GM12878 (cell line): ENCODE measurements around the gene TAX1BP1. TPM values are rescaled to one million over a fixed set of nuclear protein-coding genes. Genes with fewer than 3 reads are reported as not detected.

Experiments
- ATAC-seq: fragments of 200-7000 bp; cut with Tn5 transposase; 3 replicates; pipeline ENCODE4 v1.9.1; 2020; ENCODE audit warnings: mild to moderate bottlenecking, moderate library complexity
- BruUV-seq: library from RNA; stranded (reverse); fragments of 400-500 nt; replicated peaks from 2 replicates; lab custom pipeline; 2021; lab: Mats Ljungman, UMichigan
- CTCF ChIA-PET: fragments of 300-600 bp; sonication (Branson Sonifier 250); formaldehyde crosslinking; extraction: SDS; loops from one replicate; lab custom pipeline; 2021; ENCODE audit warnings: inconsistent platforms; lab: Yijun Ruan, JAX
- POLR2A ChIA-PET: fragments of 350-600 bp; formaldehyde crosslinking; extraction: SDS; loops from one replicate; lab custom pipeline; 2021; ENCODE audit warnings: inconsistent platforms; lab: Charles Lee
- RAD21 ChIA-PET: fragments of 300-600 bp; sonication (Branson Sonifier 250); formaldehyde crosslinking; loops from one replicate; lab custom pipeline; 2023; ENCODE audit warnings: antibody characterized with exemption; ENCODE audit not compliant: unreplicated experiment; lab: Charles Lee
- SMC1A ChIA-PET: fragments of 300-600 bp; sonication (Branson Sonifier 250); formaldehyde crosslinking; loops from one replicate; lab custom pipeline; 2023; ENCODE audit not compliant: unreplicated experiment, uncharacterized antibody; lab: Charles Lee
- DNase-seq: peaks from one replicate; pipeline ENCODE4 v3.0.0-alpha.2; 2011; ENCODE audit warnings: low read depth, low spot score
- FAIRE-seq: peaks from 3 replicates; lab custom pipeline; 2011; peaks lifted over from hg19 to GRCh38; lab: Jason Lieb, UNC
- H2AFZ ChIP-seq: 2 replicates; pipeline ENCODE4 v1.6.0; 2011; ENCODE audit warnings: low read depth, low read length, control low read depth; ENCODE audit not compliant: control insufficient read depth
- H3K27ac ChIP-seq: 2 replicates; pipeline ENCODE4 v1.5.1; 2011; ENCODE audit warnings: control low read depth; ENCODE audit not compliant: control insufficient read depth, insufficient read depth
- H3K27me3 ChIP-seq, 2 experiments: replicated peaks in 1 of 2; 2 replicates each; pipeline versions ENCODE4 v1.6.0 to v1.6.1; 2011; ENCODE audit warnings: low read length in 1 of 2; ENCODE audit not compliant: control insufficient read depth in 2 of 2, insufficient read depth in 2 of 2
- H3K36me3 ChIP-seq, 2 experiments: 2 replicates each; pipeline ENCODE4 v1.5.1; 2011; ENCODE audit warnings: low read length in 1 of 2; ENCODE audit not compliant: control insufficient read depth in 2 of 2, insufficient read depth in 2 of 2
- H3K4me1 ChIP-seq: 2 replicates; pipeline ENCODE4 v1.6.1; 2011; ENCODE audit warnings: mild to moderate bottlenecking, low read length, moderate library complexity, mixed read lengths; ENCODE audit not compliant: control insufficient read depth, insufficient read depth
- H3K4me2 ChIP-seq: 2 replicates; pipeline ENCODE4 v1.6.0; 2011; ENCODE audit warnings: control low read depth; ENCODE audit not compliant: control insufficient read depth, insufficient read depth
- H3K4me3 ChIP-seq: fragments of 200-600 bp; sonication (generic); 2 replicates; pipeline ENCODE4 v1.5.1; 2016
- H3K79me2 ChIP-seq: 2 replicates; pipeline ENCODE4 v1.6.0; 2011; ENCODE audit warnings: low read length; ENCODE audit not compliant: control insufficient read depth, insufficient read depth
- H3K9ac ChIP-seq: 2 replicates; pipeline ENCODE4 v1.8.0; 2011; ENCODE audit warnings: low read length, control low read depth, mixed read lengths; ENCODE audit not compliant: control insufficient read depth, insufficient read depth
- H3K9me3 ChIP-seq: replicated peaks from 3 replicates; pipeline ENCODE4 v1.5.1; 2011; ENCODE audit warnings: mild to moderate bottlenecking, low read length; ENCODE audit not compliant: control insufficient read depth, insufficient read depth
- H4K20me1 ChIP-seq: 2 replicates; pipeline ENCODE4 v1.6.0; 2011; ENCODE audit not compliant: control insufficient read depth, insufficient read depth
- CHD2 ChIP-seq: IDR thresholded peaks from 2 replicates; pipeline ENCODE4 v1.6.1; 2011; ENCODE audit warnings: low read depth, low read length, improper control_type of control experiment, borderline replicate concordance
- ESRRA ChIP-seq: IDR thresholded peaks from 2 replicates; pipeline ENCODE4 v1.6.1; 2012; ENCODE audit warnings: mild to moderate bottlenecking, low read length, improper control_type of control experiment
- IKZF1 ChIP-seq: fragments of 450-650 bp; conservative IDR thresholded peaks from 2 replicates; pipeline ENCODE4 v1.6.1; 2017; ENCODE audit warnings: antibody characterized with exemption, mild to moderate bottlenecking
- JUND ChIP-seq: IDR thresholded peaks from 2 replicates; pipeline ENCODE4 v1.6.1; 2012; ENCODE audit warnings: low read depth, mild to moderate bottlenecking, low read length, improper control_type of control experiment, moderate library complexity
- NBN ChIP-seq: fragments of 450-650 bp; IDR thresholded peaks from 2 replicates; pipeline ENCODE4 v1.6.1; 2016
- PKNOX1 ChIP-seq: fragments of 450-650 bp; IDR thresholded peaks from 2 replicates; pipeline ENCODE4 v1.6.1; 2016; ENCODE audit warnings: mild to moderate bottlenecking
- POLR2AphosphoS2 ChIP-seq: IDR thresholded peaks from 2 replicates; pipeline ENCODE4 v1.6.1; 2011; ENCODE audit warnings: low read depth, mild to moderate bottlenecking, low read length, improper control_type of control experiment, moderate library complexity
- POLR2AphosphoS5 ChIP-seq: IDR thresholded peaks from 2 replicates; pipeline ENCODE4 v1.6.1; 2011; ENCODE audit warnings: mild to moderate bottlenecking, low read length, inconsistent platforms
- RB1 ChIP-seq: fragments of 450-650 bp; formaldehyde crosslinking; IDR thresholded peaks from 2 replicates; pipeline ENCODE4 v1.6.1; 2017; ENCODE audit warnings: mild to moderate bottlenecking, borderline replicate concordance
- RCOR1 ChIP-seq: conservative IDR thresholded peaks from 2 replicates; pipeline ENCODE4 v1.6.1; 2012; ENCODE audit warnings: low read depth, low read length, improper control_type of control experiment
- REST ChIP-seq: IDR thresholded peaks from 2 replicates; pipeline ENCODE4 v1.6.1; 2012; ENCODE audit warnings: mild to moderate bottlenecking, low read depth, low read length
- SPI1 ChIP-seq: IDR thresholded peaks from 2 replicates; pipeline ENCODE4 v1.6.1; 2011; ENCODE audit warnings: low read depth, mild to moderate bottlenecking, low read length, moderate library complexity, borderline replicate concordance; ENCODE audit not compliant: insufficient read depth
- TARDBP ChIP-seq: IDR thresholded peaks from 2 replicates; pipeline ENCODE4 v1.6.1; 2016; ENCODE audit warnings: borderline replicate concordance
- USF2 ChIP-seq: IDR thresholded peaks from 2 replicates; pipeline ENCODE4 v1.6.1; 2011; ENCODE audit warnings: low read depth, low read length, improper control_type of control experiment, borderline replicate concordance
- YY1 ChIP-seq: IDR thresholded peaks from 2 replicates; pipeline ENCODE4 v1.6.1; 2011; ENCODE audit warnings: low read depth, mild to moderate bottlenecking, low read length
- ZBTB11 ChIP-seq: fragments of 450-650 bp; formaldehyde crosslinking; IDR thresholded peaks from 2 replicates; pipeline ENCODE4 v1.5.0; 2022; ENCODE audit warnings: mild to moderate bottlenecking, missing genetic modification characterization
- ZNF384 ChIP-seq: IDR thresholded peaks from 2 replicates; pipeline ENCODE4 v1.6.1; 2012; ENCODE audit warnings: low read depth, mild to moderate bottlenecking, low read length, improper control_type of control experiment, borderline replicate concordance
- WGBS: methylation state at CpG from one replicate; pipeline ENCODE4 v1.1.6; 2016; ENCODE audit warnings: low lambda C conversion rate; ENCODE audit not compliant: insufficient replicate concordance, insufficient coverage; ENCODE audit errors: missing lambda C conversion rate; 5-methylcytosine and 5-hydroxymethylcytosine counted together
- in situ Hi-C: fragments of 300-500 bp; cut with MboI; formaldehyde crosslinking; loops from 9 replicates; pipeline ENCODE4 v1.14.3; 2018; ENCODE audit warnings: mixed read lengths
- intact Hi-C: fragments of 100-400 bp; cut with micrococcal nuclease; formaldehyde crosslinking; loops from one replicate; pipeline ENCODE4 v1.14.2; 2022; ENCODE audit not compliant: unreplicated experiment
- polyA plus RNA-seq, 11 experiments: library from polyadenylated mRNA; depleted of rRNA in 4 of 11; unstranded in 6 of 11; stranded (reverse) in 5 of 11; fragments of >200 nt; fragmentation: Nextera tagmentation in 4 of 11; fragmentation: Illumina TruSeq in 1 of 11; extraction: Ambion mirVana in 4 of 11; extraction: Trizol in 1 of 11; gene quantifications; 1 replicate in 1 of 11; 2 replicates in 10 of 11; pipeline versions ENCODE4 v1.2.1 to v1.2.3, GENCODE V29; 2011 to 2016; ENCODE audit warnings: inconsistent platforms in 2 of 11, missing spikeins in 2 of 11, low read depth in 1 of 11
- total RNA-seq, 4 experiments: library from RNA; depleted of rRNA in 3 of 4; stranded (reverse); fragments of >200 nt in 3 of 4; fragmentation: Illumina TruSeq in 1 of 4; extraction: Trizol in 1 of 4; gene quantifications; 2 replicates each; pipeline versions ENCODE4 v1.2.1 to v1.2.3, GENCODE V29; 2013 to 2021

The TAX1BP1 gene
- total and polyA plus RNA-seq, 10 of the 15 experiments (the other 5 are each of a cell fraction or from before 2014, with no cell fraction given), result 30.8 to 105 (median 52.0) TPM

- ChIA-PET CTCF (interaction anchor here (1.4 kb wide), 1 partner anchor 24 kb away, joined by 3 read pairs; no protein-coding TSS in a partner anchor), SMC1A (interaction anchor here (0.8 kb wide), 1 partner anchor 170 kb away, joined by 4 read pairs; no protein-coding TSS in a partner anchor), RAD21 (no interaction called here), POLR2A (no interaction called here)
- Histone ChIP-seq H3K27ac (no peak overlapping the region), H4K20me1 (no peaks in the 10 kb centered on the region), H3K36me3 (peaks cover 2 to 12% of the 10 kb centered on the region in 2 experiments), H3K4me2 (no peak overlapping the region), H3K4me3 (no peak overlapping the region), H3K27me3 (no peaks in the 10 kb centered on the region), H3K9me3 (no peaks in the 10 kb centered on the region), H3K79me2 (peaks cover 14% of the 10 kb centered on the region), H3K9ac (no peak overlapping the region), H2AFZ (no peak overlapping the region), H3K4me1 (no peaks in the 10 kb centered on the region)
- no TSS peak for BruUV-seq
- in situ Hi-C loops (no loop called here), intact Hi-C loops (no loop called here)
- DNase-seq (no peak), FAIRE-seq (no peak), ATAC-seq (no peak)
- WGBS, result 88% methylated on average over 2 of the region's 2 CpGs
- TF ChIP-seq CHD2, result no peak
- no peak for TF ChIP-seq USF2
- no peak for TF ChIP-seq POLR2AphosphoS2
- TF ChIP-seq RB1, result no peak
- TF ChIP-seq NBN, result no peak
- TF ChIP-seq RCOR1, result no peak
- TF ChIP-seq IKZF1, result no peak
- no peak for TF ChIP-seq ESRRA
- TF ChIP-seq ZNF384, result no peak
- TF ChIP-seq TARDBP, result no peak
- no peak for TF ChIP-seq POLR2AphosphoS5
- no peak for TF ChIP-seq PKNOX1
- no peak for TF ChIP-seq SPI1
- TF ChIP-seq REST, result no peak
- no peak for TF ChIP-seq JUND
- TF ChIP-seq YY1, result no peak
- no peak for TF ChIP-seq ZBTB11 (CRISPR knock-in tag)
Observed at GRCh38 chr7:27750316-27750715, 10.4 kb downstream of the TAX1BP1 start.
